ENCODE measurements around the gene CDH23. TPM values are rescaled to one million over a fixed set of nuclear protein-coding genes. Genes with fewer than 3 reads are reported as not detected.

CDH23 gene
- total and polyA plus RNA-seq, 9 of the 15 experiments (the other 6 are each of a cell fraction or from before 2014, with no cell fraction given): 0.18 to 1.2 (median 0.47) TPM

GRCh38 chr10:71812016-71812912, 415.5 kb downstream of the CDH23 start:
- Histone ChIP-seq H3K9me3 (replicated peaks; ENCODE audit: control insufficient read depth, insufficient read depth, low read depth, low read length) (no peaks in the 10 kb centered on the region), H3K79me2 (ENCODE audit: control insufficient read depth, insufficient read depth, low read length) (no peaks in the 10 kb centered on the region), H3K36me3 (ENCODE audit: control insufficient read depth, insufficient read depth, low read length) (peaks cover 30% of the 10 kb centered on the region; the same call in 2 of the 3 replicates), H2AFZ (ENCODE audit: low read depth, low read length) (no peak overlapping the region; the same call in 1 of the 2 replicates), H3K27ac (ENCODE audit: extremely low read depth, low read depth, low read length) (no peak overlapping the region), H3K9me1 (ENCODE audit: control insufficient read depth, insufficient read depth, low read length) (no peaks in the 10 kb centered on the region), H4K20me1 (replicated peaks; ENCODE audit: control insufficient read depth, insufficient read depth, low read length) (peaks cover 6% of the 10 kb centered on the region; the same call in 1 of the 2 replicates), H3K4me1 (replicated peaks in 1 of 2; ENCODE audit: control insufficient read depth in 2 of 2, insufficient read depth in 2 of 2, low read length in 2 of 2) (peaks cover 0 to 43% of the 10 kb centered on the region in 2 experiments; a peak in 3 of 5 replicates), H3K4me2 (ENCODE audit: insufficient read depth, low read length) (no peak overlapping the region), H3K27me3 (ENCODE audit: control insufficient read depth in 2 of 2, insufficient read depth in 2 of 2, low read length in 2 of 2) (no peaks in the 10 kb centered on the region), H3K9ac (ENCODE audit: insufficient read depth in 1 of 2, low read depth in 2 of 2, low read length in 2 of 2) (peak overlapping the region in 1 of 2 experiments; percentile 66; a peak in 2 of 4 replicates), H3K4me3 (no peak overlapping the region)
- in situ Hi-C loops (cut with MboI) (loop anchor here (5.0 to 10.0 kb wide), 3 partner anchors 100 to 500 kb away; no protein-coding TSS in a partner anchor), intact Hi-C loops (cut with micrococcal nuclease) (loop anchor here (2.0 to 5.0 kb wide), 6 partner anchors 31 to 500 kb away; partner anchors contain the start of gene CDH23)
- DNase-seq (ENCODE audit: extremely low read depth in 1 of 4, low spot score in 3 of 4) (peak; percentile 83 to 92 (median 90)), FAIRE-seq (peak; percentile 86), ATAC-seq (peak; percentile 94)
- BruUV-seq (replicated peaks): no TSS peak
- CTCF ChIA-PET (ENCODE audit: low intra/inter-chr PET ratio): interaction anchor here (0.6 to 2.0 kb wide), 10 partner anchors 32 to 498 kb away, joined by 3 to 9 read pairs (median 4); partner anchors contain the start of gene SLC29A3
- POLR2A ChIA-PET: interaction anchor here (0.6 to 5.0 kb wide), 8 partner anchors 10 to 482 kb away, joined by 3 to 31 read pairs (median 4); no protein-coding TSS in a partner anchor
- 39% methylated on average over 20 of the region's 22 CpGs for WGBS (ENCODE audit: insufficient coverage, low coverage, missing lambda C conversion rate)
- TF ChIP-seq RCOR1 (IDR thresholded peaks at IDR 0.05; ENCODE audit: borderline replicate concordance in 1 of 2, low read depth in 2 of 2, low read length in 2 of 2) (0 out of 4 replicates have a peak, but pooled peaks of 1 of the 2 experiments have one; percentile 32), PKNOX1 (IDR thresholded peaks at IDR 0.05) (peak; percentile 45), ZNF253 (CRISPR knock-in tag; conservative IDR thresholded peaks at IDR 0.05) (no peak), MGA (IDR thresholded peaks at IDR 0.05) (peak; percentile 55), HDGF (IDR thresholded peaks at IDR 0.05) (peak; percentile 80; the same call in 1 of the 2 replicates), ZFX (CRISPR knock-in tag; IDR thresholded peaks at IDR 0.05) (no peak)
